ENCODE data around the gene TUBG1.

DNA sequence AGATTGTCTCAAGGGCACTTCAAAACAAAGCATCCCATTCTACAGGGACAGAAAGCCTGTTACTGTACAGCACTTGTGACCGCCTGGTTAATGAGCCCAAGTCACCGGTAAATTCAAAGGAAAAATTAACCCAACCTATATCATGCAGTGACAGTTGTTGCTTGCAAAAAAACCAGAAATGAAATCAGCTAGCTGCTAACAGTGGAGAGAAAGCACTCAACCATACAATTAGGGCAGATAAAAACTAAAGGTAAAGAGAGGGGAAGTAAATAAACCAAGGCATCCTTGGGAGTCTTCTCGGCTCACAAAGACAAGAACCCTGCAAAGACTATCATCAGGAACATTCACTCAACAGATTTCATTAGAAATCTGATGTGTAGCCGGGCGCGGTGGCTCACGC lies 6.2 kb upstream of the TUBG1 start:
- no peak for TF ChIP-seq ZNF224 (CRISPR knock-in tag; IDR thresholded peaks at IDR 0.05)
- no peak for TF ChIP-seq RHOXF2B (CRISPR knock-in tag; conservative IDR thresholded peaks at IDR 0.05)
